Renal cortical epithelial cell (primary cell): ENCODE measurements around the gene LPCAT3. TPM values are rescaled to one million over a fixed set of nuclear protein-coding genes. Genes with fewer than 3 reads are reported as not detected.
"Not testable (repeated sequence)": the region's sequence is repeated elsewhere in the genome, so short reads cannot be mapped to it uniquely, and the experiment has no call there.

Source experiments
- DNase-seq: peaks from one replicate; pipeline ENCODE4 v3.0.0-alpha.2; 2011; ENCODE audit warnings: low read depth
- total RNA-seq: library from RNA; depleted of rRNA; stranded (reverse); fragments of >200 nt; gene quantifications from 2 replicates; pipeline ENCODE4 v1.2.3, GENCODE V29; 2014

LPCAT3 gene
- total RNA-seq, result 9.7 and 26.5 TPM in 2 replicates

- peak; percentile 86 for DNase-seq
Measured at GRCh38 chr12:7018350-7019042, at the start of gene LPCAT3. Gene LPCAT3 (minus strand): TSS chr12:7018476. CDS start chr12:7018424, 52 bp downstream.

- DNase-seq, result no peak
Measured at GRCh38 chr12:7067096-7067495, 48.8 kb upstream of the LPCAT3 start.

GRCh38 chr12:7066596-7066995, 48.3 kb upstream of the LPCAT3 start:
- DNase-seq, result no peak

- DNase-seq, result no peak
Measured at GRCh38 chr12:7065073-7065623, 46.9 kb upstream of the LPCAT3 start.

- no peak for DNase-seq
Measured at GRCh38 chr12:7064516-7064915, 46.2 kb upstream of the LPCAT3 start.

- DNase-seq, result no peak
Measured at GRCh38 chr12:7061596-7061995, 43.3 kb upstream of the LPCAT3 start.

- no peak for DNase-seq
Measured at GRCh38 chr12:7061138-7061537, 42.9 kb upstream of the LPCAT3 start.

- peak; percentile 95 for DNase-seq
Measured at GRCh38 chr12:7060353-7060954, 42.2 kb upstream of the LPCAT3 start, which contains the start of gene C1S. Gene C1S (plus strand): TSS chr12:7060718. CDS start chr12:7061913, 1,195 bp downstream.

- no peak for DNase-seq
Measured at GRCh38 chr12:7059780-7060179, 41.5 kb upstream of the LPCAT3 start.

GRCh38 chr12:7058850-7059395, 40.6 kb upstream of the LPCAT3 start:
- no peak for DNase-seq

GRCh38 chr12:7058163-7058845, 40.0 kb upstream of the LPCAT3 start:
- DNase-seq, result no peak

- not testable (repeated sequence) for DNase-seq
Measured at GRCh38 chr12:7055736-7056135, 37.5 kb upstream of the LPCAT3 start.

- no peak for DNase-seq
Measured at GRCh38 chr12:7054925-7055324, 36.6 kb upstream of the LPCAT3 start.

- DNase-seq, result not testable (repeated sequence)
Measured at GRCh38 chr12:7049973-7050372, 31.7 kb upstream of the LPCAT3 start.

- DNase-seq, result not testable (repeated sequence)
Measured at GRCh38 chr12:7049445-7049951, 31.2 kb upstream of the LPCAT3 start.

- DNase-seq, result no peak
Measured at GRCh38 chr12:7047306-7047705, 29.0 kb upstream of the LPCAT3 start.

- no peak for DNase-seq
Measured at GRCh38 chr12:7046383-7047105, 28.3 kb upstream of the LPCAT3 start.

GRCh38 chr12:7045913-7046312, 27.6 kb upstream of the LPCAT3 start:
- DNase-seq, result no peak

GRCh38 chr12:7042842-7043241, 24.6 kb upstream of the LPCAT3 start:
- peak; percentile 61 for DNase-seq

- DNase-seq, result no peak
Measured at GRCh38 chr12:7039403-7039802, 21.1 kb upstream of the LPCAT3 start.

- DNase-seq, result no peak
Measured at GRCh38 chr12:7038591-7038990, 20.3 kb upstream of the LPCAT3 start.
